GM18858 (cell line): Measurements from ENCODE around the gene MSX1.

Experiments
- ATAC-seq: cut with Tn5 transposase; IDR thresholded peaks from one replicate; pipeline ENCODE4 v1.9.1; 2021; ENCODE audit not compliant: unreplicated experiment

Gene MSX1

DNA sequence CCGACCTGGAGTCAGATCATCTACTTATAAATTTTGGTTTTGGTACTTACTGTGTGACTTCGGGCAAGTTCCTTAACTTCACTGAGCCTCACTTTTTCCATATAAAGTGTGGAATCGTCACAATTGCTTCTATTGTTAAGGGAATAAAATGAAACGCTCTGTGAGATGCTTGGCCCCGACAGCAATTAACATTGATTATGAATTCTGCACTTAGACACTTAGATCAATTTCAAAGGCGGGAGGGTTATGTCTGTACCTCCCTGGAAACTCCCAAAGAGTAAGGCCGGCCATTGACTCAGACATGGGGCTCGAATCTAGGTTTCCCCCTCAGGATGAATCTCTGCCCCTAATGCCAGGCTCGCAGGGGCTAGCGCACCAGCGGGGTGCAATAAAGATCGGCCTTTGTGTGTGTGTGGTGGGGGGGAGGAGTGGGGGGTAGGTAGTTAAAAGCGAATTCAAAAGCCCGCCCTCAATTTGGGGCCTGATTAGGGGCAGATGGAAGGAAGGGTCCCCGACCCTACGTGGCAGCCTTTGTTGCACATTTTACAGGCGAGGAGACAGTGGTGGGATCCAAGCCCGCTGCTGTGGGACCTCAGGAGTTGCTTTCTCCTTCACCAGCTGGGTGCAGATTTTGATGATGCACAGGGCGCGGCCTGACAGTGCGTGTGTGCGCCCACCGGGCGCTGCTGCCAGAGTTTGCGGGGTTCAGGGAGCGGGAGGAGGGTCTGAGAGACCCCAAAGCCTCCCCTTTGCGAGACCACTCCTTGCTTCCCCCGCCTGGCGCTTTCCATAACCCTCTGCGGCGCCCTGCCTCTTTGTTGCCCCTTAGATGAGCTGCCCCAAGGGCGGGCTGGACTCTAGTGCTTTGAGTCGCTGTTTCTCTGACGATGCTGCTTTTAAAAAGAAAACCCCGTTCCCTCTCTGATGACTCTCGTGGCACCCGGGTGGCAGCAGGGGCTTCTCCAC lies 9.6 kb downstream of the MSX1 start:
- ATAC-seq, result no peak

DNA sequence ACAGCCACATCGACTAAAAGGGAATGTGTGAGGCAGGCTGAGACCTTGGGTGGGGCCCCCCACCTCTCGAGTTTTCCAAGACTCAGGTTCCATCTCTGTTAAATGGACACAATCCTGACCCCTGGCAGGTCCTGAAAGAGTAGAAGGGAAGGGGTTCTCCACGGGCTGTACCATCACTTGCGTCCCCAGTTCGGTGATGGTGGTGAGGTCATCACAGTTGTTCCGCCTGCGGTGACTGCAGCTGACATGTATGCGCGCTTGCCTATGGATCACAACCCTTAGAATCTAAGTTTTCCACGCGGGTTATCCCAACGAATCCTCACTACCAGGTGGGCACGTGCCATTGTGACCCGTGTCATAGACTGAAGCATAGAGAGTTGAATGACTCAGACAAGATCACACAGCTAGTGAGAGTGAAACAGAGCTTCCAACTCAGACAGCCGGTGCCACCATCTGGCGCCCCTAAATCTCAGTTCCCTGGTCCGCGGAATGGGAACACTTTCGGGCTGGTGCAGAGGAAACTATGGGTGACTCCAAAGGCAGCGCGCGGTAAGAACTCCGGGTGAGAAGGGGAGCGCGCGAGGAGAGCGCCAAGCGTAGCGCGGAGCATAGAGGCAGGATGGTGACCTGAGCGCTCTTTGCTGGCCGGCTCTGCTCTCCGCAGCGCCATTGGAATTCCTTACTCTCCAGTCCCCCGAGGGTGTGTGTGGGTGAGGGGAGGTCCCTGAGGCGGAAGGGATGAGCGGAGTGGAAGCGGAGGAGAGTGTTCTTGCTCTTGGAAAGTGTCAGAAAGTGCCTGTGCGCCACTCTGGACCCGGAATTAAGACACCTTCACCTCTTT lies 10.5 kb downstream of the MSX1 start:
- ATAC-seq, result no peak

DNA sequence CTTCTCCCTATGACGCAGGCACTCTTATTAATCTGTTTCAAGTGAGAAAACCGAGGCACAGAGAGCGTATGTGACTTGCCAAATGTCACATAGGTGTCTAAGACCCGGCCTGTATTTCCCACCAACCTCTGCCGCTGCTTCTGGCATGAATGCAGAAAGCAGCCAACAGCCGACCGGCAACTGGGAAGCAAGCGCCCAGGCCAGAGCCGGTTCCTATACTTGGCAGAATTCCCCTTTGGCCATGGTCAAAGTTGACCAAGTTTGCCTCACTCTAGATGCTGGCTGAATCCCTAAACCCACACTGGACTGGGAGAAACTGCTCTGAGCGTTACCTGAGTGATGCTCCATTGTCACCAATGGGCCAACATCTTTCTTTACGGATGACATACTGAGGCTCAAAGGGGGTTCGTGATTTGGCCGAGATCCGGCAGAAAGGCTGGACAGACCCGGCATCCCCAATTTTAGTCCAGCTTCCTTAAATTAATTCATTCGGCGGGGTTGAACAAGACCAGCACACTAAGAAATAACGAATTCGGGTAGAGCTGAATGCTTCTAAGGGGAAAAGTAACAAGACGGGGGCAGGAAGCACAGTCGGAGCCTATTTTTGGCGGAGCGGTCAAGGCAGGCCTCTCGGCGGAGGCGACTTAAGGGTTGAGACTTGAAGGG lies 11.2 kb downstream of the MSX1 start:
- ATAC-seq, result no peak

DNA sequence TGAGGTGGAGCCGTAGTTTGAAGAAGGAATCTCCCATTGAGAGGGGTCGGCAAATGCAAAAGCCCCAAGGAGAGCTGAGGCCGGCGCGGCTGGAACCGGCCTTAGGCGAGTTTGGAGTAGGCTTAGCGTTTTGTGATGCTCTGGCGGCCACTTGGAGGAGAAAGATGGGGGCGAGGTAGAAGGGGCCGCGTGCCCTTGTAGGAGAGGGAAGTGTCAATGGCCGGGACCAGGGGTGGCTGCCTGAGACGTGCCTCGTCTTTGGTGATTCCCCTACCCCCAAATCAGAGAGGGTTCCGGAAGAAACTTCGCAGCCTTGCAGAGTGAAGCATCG lies 11.7 kb downstream of the MSX1 start:
- ATAC-seq, result no peak

DNA sequence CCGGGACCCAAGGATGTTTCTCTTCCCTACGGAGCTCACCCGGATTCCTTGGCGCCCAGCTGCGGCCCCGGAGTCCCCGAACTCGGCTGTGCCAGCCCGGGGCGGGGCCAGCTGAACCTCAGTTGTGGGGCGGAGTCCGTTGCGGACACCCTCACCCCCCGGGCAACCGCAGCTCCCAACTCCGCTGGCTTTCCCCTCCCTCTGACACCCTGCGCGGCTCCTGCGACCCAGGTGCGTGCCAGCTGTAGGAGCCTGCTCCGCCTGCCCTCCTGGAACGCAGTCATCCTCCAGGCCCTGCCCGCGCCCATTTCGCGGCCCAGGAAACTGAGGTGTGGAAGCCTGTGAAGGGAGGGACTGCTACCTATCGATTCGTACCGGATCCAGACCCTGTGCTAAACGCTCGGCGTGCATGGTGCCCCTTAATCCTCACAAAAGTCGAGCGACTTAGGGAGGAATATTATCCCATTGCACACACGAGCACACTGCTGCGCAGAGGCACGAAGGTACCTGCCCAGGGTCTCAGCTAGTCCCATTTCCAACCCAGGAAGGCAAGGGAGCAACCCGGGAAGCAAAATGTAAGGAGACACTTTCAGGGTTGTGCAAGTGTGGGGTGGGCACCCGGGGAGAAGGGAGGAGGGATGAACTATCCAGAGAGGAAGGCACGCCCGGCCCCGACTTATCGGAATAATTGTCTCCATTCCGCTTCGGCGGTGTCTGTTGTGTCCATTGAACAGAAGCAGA lies 12.3 kb downstream of the MSX1 start:
- no peak for ATAC-seq

DNA sequence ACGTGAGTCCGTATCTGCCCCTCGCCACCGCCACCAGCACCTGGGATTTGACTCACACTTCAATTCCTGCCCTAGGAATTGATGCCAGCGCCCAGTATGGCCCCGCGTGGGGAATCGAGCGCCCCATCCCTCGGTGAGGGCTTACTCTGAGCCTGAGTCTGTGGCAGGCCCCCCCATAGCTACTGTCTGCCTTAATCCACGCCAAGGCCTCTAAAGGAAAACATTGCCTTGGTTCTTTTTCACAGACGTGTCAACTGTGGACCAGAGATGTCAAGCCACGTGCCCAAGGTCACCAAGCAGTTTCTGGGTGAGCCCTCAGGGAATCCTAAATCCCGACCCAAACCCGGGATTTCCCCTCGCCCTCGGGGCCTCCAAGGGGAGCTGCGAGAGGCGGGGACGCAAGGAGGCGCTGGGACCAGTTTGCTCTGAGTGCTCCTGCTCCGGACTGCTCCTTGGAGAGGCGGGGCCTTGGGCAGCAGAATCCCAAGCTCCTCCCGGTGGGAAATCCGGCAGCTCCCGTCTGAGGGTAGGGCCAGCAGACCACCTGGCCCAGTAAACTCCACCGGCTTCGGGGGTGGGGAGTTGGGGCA lies 12.9 kb downstream of the MSX1 start:
- ATAC-seq, result no peak

DNA sequence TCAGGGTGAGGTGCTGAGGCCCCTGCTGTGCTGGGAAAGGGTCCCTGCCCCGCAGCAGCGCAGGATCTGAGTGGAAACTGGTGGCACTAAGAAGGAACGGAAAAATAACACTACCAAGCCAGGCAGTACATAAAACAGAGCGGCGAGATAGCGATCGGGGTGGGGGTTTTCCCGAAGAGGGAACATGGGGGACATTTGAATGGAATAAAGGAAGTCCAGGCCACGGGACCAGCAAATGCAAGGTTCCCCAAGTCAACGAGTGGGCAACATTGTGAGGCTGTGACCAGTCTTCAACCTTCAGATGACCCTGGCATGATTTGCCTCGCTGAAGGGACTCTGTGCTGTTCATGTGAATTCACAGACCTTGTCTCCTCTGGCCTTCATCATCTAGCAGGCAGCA lies 13.7 kb downstream of the MSX1 start:
- ATAC-seq, result no peak

DNA sequence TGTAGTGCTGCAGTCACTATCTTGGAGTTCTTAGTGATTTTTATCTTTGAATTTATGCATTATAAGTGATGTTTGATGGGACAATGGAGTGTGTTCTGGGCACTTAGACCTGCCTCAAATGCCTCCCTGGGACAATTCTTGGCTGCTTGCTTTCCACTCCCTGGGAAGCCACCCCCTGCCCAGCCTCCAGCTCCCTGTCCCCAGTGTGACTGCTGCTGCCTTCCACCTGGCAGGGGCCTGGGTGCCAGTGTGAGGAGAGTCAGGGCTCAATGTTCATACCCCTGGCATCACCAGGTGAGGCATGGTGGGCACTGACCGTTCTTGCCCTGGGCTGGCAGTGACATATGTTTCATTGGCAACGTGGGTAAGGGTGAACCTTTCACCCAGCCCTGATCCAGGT lies 14.8 kb downstream of the MSX1 start:
- no peak for ATAC-seq

DNA sequence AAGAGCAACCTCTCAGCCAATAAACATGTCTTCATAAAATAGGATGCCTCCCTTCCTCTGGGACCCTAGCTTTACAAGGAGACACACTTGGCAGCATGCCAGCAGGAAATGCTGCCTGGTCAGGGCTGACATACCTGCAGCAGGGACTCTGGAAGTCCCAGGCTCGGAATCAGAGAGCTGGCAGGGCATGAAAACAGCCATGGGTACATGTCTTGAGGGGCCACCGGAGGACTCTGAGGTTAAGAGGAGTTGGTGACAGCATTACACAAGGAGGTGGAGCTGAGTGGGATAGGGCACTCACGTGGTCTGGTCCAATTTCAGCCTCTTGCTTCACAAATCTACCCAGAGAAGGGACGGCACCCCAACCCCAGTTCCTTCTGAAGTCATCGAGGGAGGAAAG lies 15.7 kb downstream of the MSX1 start:
- ATAC-seq, result no peak

DNA sequence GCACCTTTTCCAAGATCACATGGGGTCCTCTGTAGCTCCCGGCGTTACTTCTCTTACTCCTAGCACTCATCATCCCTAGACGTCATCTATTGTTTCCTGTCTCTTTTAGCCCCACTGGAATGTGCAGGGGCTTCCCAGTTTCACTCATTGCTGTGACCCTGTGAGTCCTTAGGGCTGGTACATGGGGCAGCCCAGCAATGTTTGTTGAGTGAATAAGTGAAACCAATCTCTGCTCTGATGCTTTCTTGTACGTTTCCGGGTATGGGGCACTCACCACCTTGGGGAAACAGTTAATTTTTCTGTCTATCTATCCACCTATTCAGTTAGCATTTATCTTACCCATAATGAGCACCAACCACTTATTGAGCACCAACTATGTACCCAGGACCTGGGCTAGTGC lies 16.1 kb downstream of the MSX1 start:
- no peak for ATAC-seq

DNA sequence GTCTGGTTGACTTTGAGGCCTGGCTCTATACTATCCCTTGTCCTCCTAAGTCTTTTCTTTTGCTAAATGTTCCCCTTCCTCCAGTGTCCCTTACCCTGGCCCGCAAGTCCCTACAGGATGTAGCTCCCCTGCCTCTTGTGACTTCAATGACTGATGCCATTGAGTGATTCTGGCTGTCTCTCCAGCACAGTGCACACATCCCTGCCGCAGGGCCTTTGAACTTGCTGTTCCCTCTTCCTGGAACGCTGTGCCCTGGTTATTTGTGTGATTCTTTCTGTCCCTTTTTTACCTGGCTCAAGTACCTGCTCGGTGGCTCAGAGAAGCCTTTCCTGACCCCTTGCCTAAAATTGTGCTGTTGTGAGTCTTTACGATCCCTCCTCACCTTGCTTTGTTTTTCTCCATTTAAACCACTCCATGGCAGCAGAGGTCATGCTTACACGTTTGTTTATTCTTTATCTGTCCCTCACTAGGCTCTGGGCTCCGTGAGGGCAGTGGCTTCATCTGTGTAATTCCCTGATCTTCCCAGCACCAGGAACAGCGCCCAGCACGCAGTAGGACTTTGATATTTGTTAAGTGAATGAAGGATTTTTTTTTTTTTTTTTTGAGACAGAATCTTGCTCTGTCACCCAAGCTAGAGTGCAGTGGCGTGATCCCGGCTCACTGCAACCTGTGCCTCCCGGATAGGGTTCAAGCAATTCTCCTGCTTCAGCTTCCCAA lies 17.6 kb downstream of the MSX1 start:
- no peak for ATAC-seq

DNA sequence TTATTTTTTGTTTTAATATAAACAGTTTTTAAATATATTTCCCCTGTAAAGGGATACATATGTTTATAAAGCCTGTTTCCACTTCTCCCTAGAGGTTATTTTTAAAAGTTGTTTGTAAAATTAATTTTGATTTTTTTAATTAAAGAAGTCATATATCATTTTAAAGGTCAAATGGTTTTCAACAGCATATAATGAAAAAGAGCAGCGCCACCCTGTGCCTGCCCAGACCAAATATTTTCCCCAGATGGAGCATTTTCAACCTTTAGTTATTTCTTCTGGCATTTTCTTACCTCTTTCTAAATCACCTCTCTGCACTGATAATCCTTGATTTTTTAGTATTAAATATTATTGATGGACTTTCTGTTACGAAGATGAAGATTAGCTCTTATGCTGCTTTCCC lies 21.0 kb downstream of the MSX1 start:
- ATAC-seq, result no peak

DNA sequence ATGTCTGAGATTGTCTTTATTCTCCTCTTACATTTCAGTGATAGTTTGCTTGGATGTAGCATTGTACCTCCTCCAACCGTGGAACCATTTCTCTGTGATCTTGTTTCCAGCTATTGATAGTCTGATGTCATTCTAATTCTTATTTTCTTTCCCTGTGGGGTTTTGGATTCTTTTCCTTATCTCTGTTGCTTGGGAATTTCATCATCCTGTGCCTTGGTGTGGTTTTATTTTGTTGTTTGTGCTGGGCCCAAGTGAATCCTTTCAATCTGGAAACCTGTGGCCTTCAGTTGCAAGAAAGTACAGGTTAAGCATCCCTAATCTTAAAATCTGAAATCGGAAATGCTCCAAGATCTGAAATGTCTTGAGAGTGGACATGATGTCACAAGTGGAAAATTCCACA lies 22.0 kb downstream of the MSX1 start:
- no peak for ATAC-seq

DNA sequence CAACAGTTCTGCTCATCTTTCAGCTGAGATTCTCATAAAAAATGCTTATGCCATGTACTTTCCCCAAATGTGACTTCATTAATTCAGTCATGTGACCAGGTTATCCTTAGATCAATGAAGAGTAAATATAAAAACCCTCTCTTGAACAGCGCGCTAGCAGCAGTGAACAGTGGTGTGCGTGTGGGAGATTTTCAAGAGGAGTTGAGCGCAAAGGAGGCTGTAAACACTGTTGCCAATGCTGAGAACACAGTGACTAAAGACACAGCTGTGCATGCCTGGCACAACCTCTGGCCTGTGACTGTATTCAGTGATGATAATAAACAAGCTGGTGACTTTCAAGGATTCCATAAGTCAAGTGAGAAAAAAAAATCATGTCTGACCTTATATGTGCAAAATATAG lies 25.1 kb downstream of the MSX1 start:
- no peak for ATAC-seq

DNA sequence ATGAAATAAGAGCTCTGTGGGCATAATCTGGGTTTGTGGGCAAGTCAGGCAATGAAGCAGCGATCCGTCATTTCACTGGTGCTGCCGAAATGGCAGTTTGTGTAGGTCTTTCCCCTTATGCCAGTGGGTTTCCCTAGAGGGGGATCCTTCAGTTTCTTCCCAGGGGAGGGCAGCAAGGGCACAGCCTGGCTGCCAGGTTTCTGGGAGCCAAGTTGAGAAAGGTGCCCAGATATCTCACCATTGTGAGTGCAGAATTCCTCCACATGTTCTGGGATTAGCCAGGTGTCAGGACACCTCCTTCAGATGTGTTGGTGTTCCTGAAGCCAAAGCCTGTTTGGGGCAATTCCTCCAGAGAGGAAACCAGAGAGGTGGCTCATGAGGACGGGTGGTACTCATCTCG lies 28.0 kb downstream of the MSX1 start:
- no peak for ATAC-seq

DNA sequence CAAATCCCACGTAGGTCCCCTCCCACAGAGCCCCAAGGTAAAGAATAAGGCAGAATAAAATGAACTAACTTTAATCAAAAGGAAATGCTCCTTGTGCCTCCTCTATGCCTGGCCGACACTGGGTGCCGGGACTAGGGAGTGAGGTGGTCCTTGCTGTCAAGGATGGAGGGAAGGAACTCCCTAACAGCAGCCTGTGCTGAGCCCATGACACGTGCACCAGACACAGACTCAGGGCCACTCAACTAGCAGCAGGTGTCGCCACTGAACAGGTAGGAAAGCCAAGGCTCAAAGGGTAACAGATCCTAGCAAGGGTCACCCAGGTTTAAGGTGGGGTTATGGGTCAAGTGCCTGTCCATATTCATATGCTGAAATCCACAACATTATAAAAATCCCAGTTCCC lies 29.2 kb downstream of the MSX1 start:
- ATAC-seq, result no peak

DNA sequence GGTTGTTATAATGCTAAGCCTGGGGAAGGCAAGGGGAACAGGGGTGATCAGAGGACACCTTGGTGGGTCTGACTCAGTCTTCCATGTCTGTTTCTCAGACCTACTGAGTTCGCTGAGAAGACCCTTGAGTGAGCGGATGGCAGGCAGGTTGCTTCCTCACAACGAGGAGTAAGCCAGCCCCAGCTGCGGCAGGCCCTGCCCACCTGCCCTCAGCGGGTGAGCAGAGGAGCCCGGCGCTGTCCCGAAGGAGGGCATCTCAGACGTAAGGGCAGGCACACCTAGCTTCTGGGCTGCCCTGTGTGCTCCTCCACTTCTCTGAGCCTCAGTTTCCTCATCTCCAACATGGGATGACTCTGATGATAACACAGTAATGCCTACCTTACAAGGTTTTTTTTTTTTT lies 30.3 kb downstream of the MSX1 start:
- no peak for ATAC-seq

DNA sequence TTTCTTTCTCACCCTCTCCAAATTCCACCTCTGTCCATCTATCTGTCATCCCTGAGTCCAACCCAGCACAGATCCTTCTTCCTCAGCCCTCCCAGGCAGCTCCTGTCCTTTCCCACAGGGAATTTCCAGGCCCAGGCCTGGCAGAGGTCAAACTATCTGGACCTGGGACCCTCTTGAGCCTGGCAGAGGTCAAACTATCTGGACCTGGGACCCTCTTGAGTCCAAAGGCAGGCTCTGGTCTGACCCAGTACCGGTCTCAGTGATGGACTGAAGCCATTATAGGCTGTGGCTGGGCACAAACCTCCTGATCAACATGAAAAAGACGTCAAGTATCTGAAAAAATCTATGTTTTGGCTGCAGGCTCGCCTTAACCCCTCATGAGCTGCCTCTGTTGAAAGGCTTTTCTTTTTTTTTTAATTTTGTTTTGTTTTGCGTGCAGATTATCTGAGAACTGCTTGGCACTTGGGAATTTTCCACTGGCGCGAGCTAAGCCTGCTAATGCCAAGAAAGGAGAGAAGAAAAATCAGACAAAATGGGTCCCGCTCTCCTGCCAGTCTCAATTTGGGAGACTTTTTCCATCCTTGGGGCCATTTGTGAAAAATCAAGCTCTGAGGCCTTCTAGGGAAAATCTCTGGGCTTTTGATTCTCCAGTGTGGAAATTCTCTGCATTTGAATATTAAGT lies 31.2 kb downstream of the MSX1 start:
- ATAC-seq, result no peak

DNA sequence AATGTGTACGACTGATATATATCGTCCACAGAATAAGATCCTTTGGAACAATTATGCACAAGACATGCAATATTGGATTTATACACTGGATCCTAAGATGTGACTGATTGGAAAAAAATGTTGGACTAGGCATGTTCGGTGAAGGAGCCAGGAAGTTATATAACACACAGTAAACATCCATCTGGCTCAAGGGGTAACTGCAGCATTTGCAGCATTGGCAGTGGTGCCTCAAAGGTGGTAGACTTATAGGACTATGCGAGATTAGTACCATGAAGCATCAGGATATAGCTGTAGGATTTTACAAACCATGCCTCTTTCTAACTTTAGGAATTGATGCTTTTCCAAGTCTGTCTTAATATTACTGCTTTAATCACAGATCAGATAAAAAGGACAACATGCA lies 34.3 kb downstream of the MSX1 start:
- no peak for ATAC-seq
